Thoracic aorta (tissue), 2 donors: ENCODE results near the gene S100Z. TPM values are rescaled to one million over a fixed set of nuclear protein-coding genes. Genes with fewer than 3 reads are reported as not detected.
"Not testable (repeated sequence)": the region's sequence is repeated elsewhere in the genome, so short reads cannot be mapped to it uniquely, and the experiment has no call there.

Experiments used
- ATAC-seq: fragments of 150-250 bp; one replicate; pipeline ENCODE4 v1.8.0; 2017; ENCODE audit warnings: low read depth; ENCODE audit not compliant: insufficient number of reproducible peaks, low FRiP score
- DNase-seq: peaks from one replicate; pipeline ENCODE4 v3.0.0-alpha.2; 2020; ENCODE audit warnings: low spot score
- H3K27ac ChIP-seq, 2 donors: fragments of 200-600 bp; sonication (generic); 1 replicate in 1 of 2; 2 replicates in 1 of 2; pipeline ENCODE4 v1.5.1; 2016; ENCODE audit warnings: mild to moderate bottlenecking in 2 of 2, moderate library complexity in 2 of 2
- H3K27me3 ChIP-seq: fragments of 200-600 bp; sonication (generic); replicated peaks from 2 replicates; pipeline ENCODE4 v1.6.0; 2016; ENCODE audit warnings: mild to moderate bottlenecking; ENCODE audit not compliant: insufficient read depth
- H3K36me3 ChIP-seq: fragments of 200-600 bp; sonication (generic); one replicate; pipeline ENCODE4 v1.5.1; 2016
- H3K4me1 ChIP-seq, 2 donors: fragments of 200-600 bp; sonication (generic); 1 replicate in 1 of 2; 2 replicates in 1 of 2; pipeline versions ENCODE4 v1.5.1 to v1.6.0; 2016; ENCODE audit warnings: low read depth in 2 of 2, mild to moderate bottlenecking in 1 of 2; ENCODE audit not compliant: control insufficient read depth in 1 of 2
- H3K4me3 ChIP-seq: fragments of 200-600 bp; sonication (generic); 2 replicates; pipeline ENCODE4 v1.5.1; 2016; ENCODE audit warnings: mild to moderate bottlenecking
- H3K9me3 ChIP-seq: fragments of 200-600 bp; sonication (generic); 2 replicates; pipeline ENCODE4 v1.5.1; 2016
- CTCF ChIP-seq: fragments of 200-600 bp; sonication (generic); IDR thresholded peaks from one replicate; pipeline ENCODE4 v1.5.1; 2019; ENCODE audit warnings: antibody characterized with exemption
- total RNA-seq, 2 donors: library from RNA; depleted of rRNA; stranded (reverse); fragments of >200 nt; gene quantifications; one replicate each; pipeline versions ENCODE4 v1.1.0 to v1.2.3, GENCODE V29; 2016

The S100Z gene
- total RNA-seq, 2 donors from 2014 or later = not detected

- DNase-seq (no peak), ATAC-seq (no peak)
- no peak for TF ChIP-seq CTCF
These were observed 43.5 kb downstream of the S100Z start for GRCh38 chr5:76893294-76893693.

GRCh38 chr5:76896196-76896595 is 46.4 kb downstream of the S100Z start:
- ATAC-seq = no peak
- DNase-seq = no peak
- no peak overlapping the region for H3K4me3 ChIP-seq
- no peaks in the 10 kb centered on the region for H3K36me3 ChIP-seq
- H3K27me3 ChIP-seq = no peaks in the 10 kb centered on the region
- peaks cover 20% of the 10 kb centered on the region for H3K9me3 ChIP-seq
- H3K4me1 ChIP-seq = no peaks in the 10 kb centered on the region
- TF ChIP-seq CTCF = no peak
- H3K27ac ChIP-seq = no peak overlapping the region

More at GRCh38 chr5:76893294-76893693, 43.5 kb downstream of the S100Z start:
- Histone ChIP-seq H3K4me1 (no peaks in the 10 kb centered on the region), H3K27me3 (no peaks in the 10 kb centered on the region), H3K4me3 (no peak overlapping the region), H3K27ac (no peak overlapping the region), H3K36me3 (no peaks in the 10 kb centered on the region), H3K9me3 (peaks cover 6% of the 10 kb centered on the region)

GRCh38 chr5:76901522-76901921 is 51.7 kb downstream of the S100Z start:
- no peak for ATAC-seq
- peaks cover 22% of the 10 kb centered on the region for H3K9me3 ChIP-seq

GRCh38 chr5:76908166-76908565 is 58.4 kb downstream of the S100Z start:
- no peak for ATAC-seq
- no peak for TF ChIP-seq CTCF

More at GRCh38 chr5:76901522-76901921, 51.7 kb downstream of the S100Z start:
- Histone ChIP-seq H3K27ac (no peak overlapping the region), H3K36me3 (no peaks in the 10 kb centered on the region), H3K4me1 (no peaks in the 10 kb centered on the region), H3K4me3 (no peak overlapping the region), H3K27me3 (no peaks in the 10 kb centered on the region)
- no peak for TF ChIP-seq CTCF
- no peak for DNase-seq

GRCh38 chr5:76910344-76910933 is 60.6 kb downstream of the S100Z start:
- H3K9me3 ChIP-seq, H3K4me3 ChIP-seq, H3K27ac ChIP-seq, H3K27me3 ChIP-seq, DNase-seq, ATAC-seq, H3K36me3 ChIP-seq, H3K4me1 ChIP-seq: not testable (repeated sequence)

More at GRCh38 chr5:76908166-76908565, 58.4 kb downstream of the S100Z start:
- Histone ChIP-seq H3K36me3 (no peaks in the 10 kb centered on the region), H3K9me3 (no peaks in the 10 kb centered on the region), H3K4me1 (no peaks in the 10 kb centered on the region), H3K27ac (no peak overlapping the region), H3K27me3 (no peaks in the 10 kb centered on the region), H3K4me3 (no peak overlapping the region)
- DNase-seq = no peak

GRCh38 chr5:76914671-76915070 is 64.9 kb downstream of the S100Z start:
- not testable (repeated sequence) for H3K27me3 ChIP-seq, H3K9me3 ChIP-seq, ATAC-seq, H3K36me3 ChIP-seq, DNase-seq, H3K4me1 ChIP-seq, H3K27ac ChIP-seq, H3K4me3 ChIP-seq
